DOHH2 (cell line): ENCODE results near the gene LSAMP.

ENCODE experiments used
- H3F3A ChIP-seq: fragments of 200-600 bp; sonication (generic), shearing (Covaris generic); 2 replicates; pipeline ENCODE4 v1.6.0; 2016; ENCODE audit warnings: antibody characterized with exemption, mild to moderate bottlenecking; ENCODE audit not compliant: control insufficient read depth, insufficient read depth
- H3K27ac ChIP-seq: fragments of 200-600 bp; sonication (generic); 2 replicates; pipeline ENCODE4 v1.5.1; 2014; ENCODE audit warnings: low read depth, mild to moderate bottlenecking, low read length, moderate library complexity
- H3K27me3 ChIP-seq: fragments of 200-600 bp; sonication (generic); 2 replicates; pipeline ENCODE4 v1.6.1; 2014; ENCODE audit warnings: mild to moderate bottlenecking, low read length, mixed read lengths; ENCODE audit not compliant: control insufficient read depth
- H3K36me3 ChIP-seq: fragments of 200-600 bp; sonication (generic); 2 replicates; pipeline ENCODE4 v1.6.1; 2014; ENCODE audit warnings: mild to moderate bottlenecking, low read length, moderate library complexity, mixed read lengths; ENCODE audit not compliant: control insufficient read depth
- H3K4me1 ChIP-seq: fragments of 200-600 bp; sonication (generic); 2 replicates; pipeline ENCODE4 v1.6.1; 2014; ENCODE audit warnings: mild to moderate bottlenecking, low read length, mixed read lengths; ENCODE audit not compliant: control insufficient read depth
- H3K4me2 ChIP-seq: fragments of 200-600 bp; sonication (generic); 2 replicates; pipeline ENCODE4 v1.6.0; 2014; ENCODE audit warnings: mild to moderate bottlenecking, low read length, moderate library complexity
- H3K4me3 ChIP-seq: fragments of 200-600 bp; sonication (generic); 2 replicates; pipeline ENCODE4 v1.5.1; 2014; ENCODE audit warnings: mild to moderate bottlenecking, low read length, mixed read lengths
- H3K79me2 ChIP-seq: fragments of 200-600 bp; sonication (generic); 2 replicates; pipeline ENCODE4 v1.6.1; 2014; ENCODE audit warnings: mild to moderate bottlenecking, low read length, mixed read lengths; ENCODE audit not compliant: control insufficient read depth
- H3K9me2 ChIP-seq: fragments of 200-600 bp; sonication (generic); replicated peaks from 2 replicates; pipeline ENCODE4 v1.6.1; 2014; ENCODE audit warnings: mild to moderate bottlenecking, low read length, mixed read lengths; ENCODE audit not compliant: control insufficient read depth
- H3K9me3 ChIP-seq: fragments of 200-600 bp; sonication (generic); 2 replicates; pipeline ENCODE4 v1.6.1; 2014; ENCODE audit warnings: antibody characterized with exemption, low read length, mixed read lengths; ENCODE audit not compliant: control insufficient read depth, insufficient read depth
- H4K20me1 ChIP-seq: fragments of 200-600 bp; sonication (generic); 2 replicates; pipeline ENCODE4 v1.6.0; 2014; ENCODE audit warnings: low read depth, mild to moderate bottlenecking, antibody characterized with exemption, low read length, moderate library complexity; ENCODE audit not compliant: control insufficient read depth, insufficient read depth
- CTCF ChIP-seq: fragments of 200-600 bp; sonication (generic); IDR thresholded peaks from one replicate; pipeline ENCODE4 v1.5.1; 2014; ENCODE audit warnings: antibody characterized with exemption, mild to moderate bottlenecking, low read depth, low read length; ENCODE audit not compliant: poor library complexity, severe bottlenecking
- EZH2phosphoT487 ChIP-seq: fragments of 200-600 bp; sonication (generic); IDR thresholded peaks from 2 replicates; pipeline ENCODE4 v1.6.1; 2017; ENCODE audit warnings: borderline replicate concordance, mild to moderate bottlenecking, antibody characterized with exemption, low read length, moderate library complexity, mixed read lengths

LSAMP gene

DNA sequence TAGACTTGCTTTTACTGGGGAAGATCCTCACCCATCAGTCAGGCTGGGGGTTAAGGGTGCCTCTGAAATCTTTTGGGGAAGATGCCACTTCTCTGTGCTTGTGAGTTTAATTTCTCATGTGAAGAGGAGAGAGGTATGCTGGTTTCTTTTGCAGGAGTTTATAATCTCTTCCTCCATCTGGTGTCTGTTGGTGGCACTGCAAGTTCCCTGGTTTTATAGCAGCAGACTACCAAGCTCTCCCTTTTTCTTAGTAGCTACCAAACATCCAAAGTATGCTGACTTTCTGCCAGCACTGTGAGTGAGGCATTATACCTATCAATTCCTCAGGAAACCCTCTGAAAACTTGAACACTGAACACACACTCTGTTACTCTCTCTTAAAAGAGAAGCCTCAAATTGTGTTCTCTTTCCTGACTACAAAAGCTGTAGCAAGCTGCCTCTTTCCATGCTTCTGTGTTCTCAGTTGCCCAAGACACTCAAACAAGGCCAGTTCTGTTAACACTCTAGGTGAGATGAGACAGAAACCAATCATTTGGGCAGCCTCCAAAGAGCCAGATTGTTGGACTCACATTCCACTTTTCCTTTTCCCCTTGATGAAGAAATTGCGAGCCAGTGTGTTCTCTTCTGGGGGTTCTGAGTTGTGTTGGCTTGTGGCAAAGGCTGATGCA, 522.5 kb downstream of the LSAMP start:
- no peaks in the 10 kb centered on the region for H3K27me3 ChIP-seq
- H3K9me2 ChIP-seq = no peaks in the 10 kb centered on the region
- H3F3A ChIP-seq = no peaks in the 10 kb centered on the region
- H4K20me1 ChIP-seq = no peaks in the 10 kb centered on the region
- no peaks in the 10 kb centered on the region for H3K36me3 ChIP-seq
- no peak overlapping the region for H3K4me2 ChIP-seq
- H3K79me2 ChIP-seq = no peaks in the 10 kb centered on the region
- no peaks in the 10 kb centered on the region for H3K4me1 ChIP-seq
- TF ChIP-seq CTCF (no peak), EZH2phosphoT487 (no peak)
- no peak overlapping the region for H3K27ac ChIP-seq
- H3K4me3 ChIP-seq = no peak overlapping the region
- no peaks in the 10 kb centered on the region for H3K9me3 ChIP-seq

- H3K4me1 ChIP-seq = no peaks in the 10 kb centered on the region
- no peak overlapping the region for H3K27ac ChIP-seq
- H3K9me2 ChIP-seq = no peaks in the 10 kb centered on the region
These were observed 523.6 kb downstream of the LSAMP start for GRCh38 chr3:115921711-115922110.

GRCh38 chr3:115918900-115919299, 526.4 kb downstream of the LSAMP start:
- H4K20me1 ChIP-seq = no peaks in the 10 kb centered on the region
- TF ChIP-seq CTCF = no peak
- no peak for TF ChIP-seq EZH2phosphoT487

More at GRCh38 chr3:115921711-115922110, 523.6 kb downstream of the LSAMP start:
- Histone ChIP-seq H3K36me3 (no peaks in the 10 kb centered on the region), H3K79me2 (no peaks in the 10 kb centered on the region), H3F3A (no peaks in the 10 kb centered on the region), H4K20me1 (no peaks in the 10 kb centered on the region), H3K27me3 (no peaks in the 10 kb centered on the region), H3K9me3 (no peaks in the 10 kb centered on the region), H3K4me3 (no peak overlapping the region), H3K4me2 (no peak overlapping the region)
- TF ChIP-seq CTCF = no peak
- no peak for TF ChIP-seq EZH2phosphoT487

More at GRCh38 chr3:115918900-115919299, 526.4 kb downstream of the LSAMP start:
- Histone ChIP-seq H3F3A (no peaks in the 10 kb centered on the region), H3K9me2 (no peaks in the 10 kb centered on the region), H3K4me1 (no peaks in the 10 kb centered on the region), H3K4me3 (no peak overlapping the region), H3K9me3 (no peaks in the 10 kb centered on the region), H3K27me3 (no peaks in the 10 kb centered on the region), H3K36me3 (no peaks in the 10 kb centered on the region), H3K4me2 (no peak overlapping the region), H3K79me2 (no peaks in the 10 kb centered on the region), H3K27ac (no peak overlapping the region)
